Endothelial cell (in vitro differentiated cells): ENCODE measurements around the gene MMS22L. TPM values are rescaled to one million over a fixed set of nuclear protein-coding genes. Genes with fewer than 3 reads are reported as not detected.

Experiments
- DNase-seq: peaks from one replicate; pipeline ENCODE4 v3.0.0; 2021; ENCODE audit warnings: low spot score
- H3K27ac Mint-ChIP-seq: one replicate; pipeline ENCODE4 v1.8.0; 2021; ENCODE audit warnings: mixed read lengths, inconsistent platforms; ENCODE audit not compliant: unreplicated experiment
- H3K27me3 Mint-ChIP-seq: one replicate; pipeline ENCODE4 v1.8.0; 2021; ENCODE audit warnings: mild to moderate bottlenecking, moderate library complexity, mixed read lengths, inconsistent platforms; ENCODE audit not compliant: unreplicated experiment
- H3K36me3 Mint-ChIP-seq: one replicate; pipeline ENCODE4 v1.8.0; 2021; ENCODE audit warnings: mild to moderate bottlenecking, low read depth, mixed read lengths, inconsistent platforms; ENCODE audit not compliant: unreplicated experiment
- H3K4me1 Mint-ChIP-seq: one replicate; pipeline ENCODE4 v1.8.0; 2021; ENCODE audit warnings: mild to moderate bottlenecking, mixed read lengths, inconsistent platforms; ENCODE audit not compliant: unreplicated experiment
- H3K4me3 Mint-ChIP-seq: one replicate; pipeline ENCODE4 v1.8.0; 2021; ENCODE audit warnings: mild to moderate bottlenecking, mixed read lengths, inconsistent platforms; ENCODE audit not compliant: unreplicated experiment
- H3K9me3 Mint-ChIP-seq: one replicate; pipeline ENCODE4 v1.8.0; 2021; ENCODE audit warnings: mixed read lengths, inconsistent platforms; ENCODE audit not compliant: unreplicated experiment
- CTCF ChIP-seq: fragments of 200-600 bp; sonication (generic); IDR thresholded peaks from one replicate; pipeline ENCODE4 v1.5.0; 2021; ENCODE audit warnings: antibody characterized with exemption; ENCODE audit not compliant: unreplicated experiment
- total RNA-seq: library from RNA; stranded (reverse); fragmentation: NEBNext Ultra II Directional; extraction: Animal tissue kit (Norgen Biotek cat#: 25700); gene quantifications from one replicate; pipeline ENCODE4 v1.2.1, GENCODE V29; 2021; ENCODE audit not compliant: unreplicated experiment

The MMS22L gene
- total RNA-seq, 1 donor from 2014 or later = 14.4 TPM

GRCh38 chr6:97246842-97247241, 36.2 kb downstream of the MMS22L start:
- Mint-ChIP-seq H3K4me1 (no peaks in the 10 kb centered on the region), H3K27me3 (no peaks in the 10 kb centered on the region), H3K9me3 (no peaks in the 10 kb centered on the region), H3K4me3 (no peak overlapping the region), H3K27ac (no peak overlapping the region), H3K36me3 (peaks cover 24% of the 10 kb centered on the region)
- TF ChIP-seq CTCF = no peak
- DNase-seq = no peak

- no peak for DNase-seq
- TF ChIP-seq CTCF = no peak
- Mint-ChIP-seq H3K4me1 (peaks cover under 1% of the 10 kb centered on the region), H3K4me3 (no peak overlapping the region), H3K27me3 (peaks cover 2% of the 10 kb centered on the region), H3K27ac (no peak overlapping the region), H3K36me3 (peaks cover 34% of the 10 kb centered on the region), H3K9me3 (no peaks in the 10 kb centered on the region)
Observed at GRCh38 chr6:97240222-97240621, 42.8 kb downstream of the MMS22L start.

- no peak overlapping the region for H3K4me3 Mint-ChIP-seq
- no peak for TF ChIP-seq CTCF
- no peaks in the 10 kb centered on the region for H3K36me3 Mint-ChIP-seq
- H3K4me1 Mint-ChIP-seq = peaks cover 5% of the 10 kb centered on the region
- peaks cover 1% of the 10 kb centered on the region for H3K27me3 Mint-ChIP-seq
- H3K9me3 Mint-ChIP-seq = no peaks in the 10 kb centered on the region
- no peak for DNase-seq
- no peak overlapping the region for H3K27ac Mint-ChIP-seq
Observed at GRCh38 chr6:97231911-97232310, 51.1 kb downstream of the MMS22L start.

- Mint-ChIP-seq H3K36me3 (no peaks in the 10 kb centered on the region), H3K27me3 (no peaks in the 10 kb centered on the region), H3K9me3 (no peaks in the 10 kb centered on the region), H3K27ac (no peak overlapping the region), H3K4me1 (no peaks in the 10 kb centered on the region), H3K4me3 (no peak overlapping the region)
- no peak for DNase-seq
- TF ChIP-seq CTCF = no peak
Observed at GRCh38 chr6:97222903-97223302, 60.1 kb downstream of the MMS22L start.

GRCh38 chr6:97218912-97219311, 64.1 kb downstream of the MMS22L start:
- no peak overlapping the region for H3K4me3 Mint-ChIP-seq
- DNase-seq = no peak
- no peak overlapping the region for H3K27ac Mint-ChIP-seq
- no peaks in the 10 kb centered on the region for H3K27me3 Mint-ChIP-seq
- H3K4me1 Mint-ChIP-seq = no peaks in the 10 kb centered on the region
- no peaks in the 10 kb centered on the region for H3K36me3 Mint-ChIP-seq
- no peaks in the 10 kb centered on the region for H3K9me3 Mint-ChIP-seq
- no peak for TF ChIP-seq CTCF
